Breast epithelium (tissue), 4 donors: Measurements from ENCODE around the gene DNAL1. TPM values are rescaled to one million over a fixed set of nuclear protein-coding genes. Genes with fewer than 3 reads are reported as not detected.

Experiments
- DNase-seq, 2 donors: peaks; one replicate each; pipeline ENCODE4 v3.0.0-alpha.2; 2019; ENCODE audit warnings: low spot score in 2 of 2
- H3K27ac ChIP-seq, 2 donors: fragments of 200-600 bp; sonication (generic) in 1 of 2; one replicate each; pipeline ENCODE4 v1.5.1; 2016 to 2019; ENCODE audit warnings: mild to moderate bottlenecking in 1 of 2
- H3K27me3 ChIP-seq, 2 donors: fragments of 200-600 bp; sonication (generic) in 1 of 2; one replicate each; pipeline versions ENCODE4 v1.5.1 to v1.6.0; 2017 to 2019; ENCODE audit warnings: control low read depth in 1 of 2, mild to moderate bottlenecking in 1 of 2
- H3K36me3 ChIP-seq: fragments of 200-600 bp; one replicate; pipeline ENCODE4 v1.5.1; 2019
- H3K4me1 ChIP-seq, 2 donors: fragments of 200-600 bp; sonication (generic); one replicate each; pipeline ENCODE4 v1.5.1; 2016 to 2019; ENCODE audit warnings: control low read depth in 1 of 2
- H3K4me3 ChIP-seq, 3 donors: fragments of 200-600 bp; sonication (generic); 1 replicate in 2 of 3; 2 replicates in 1 of 3; pipeline ENCODE4 v1.5.1; 2016 to 2019; ENCODE audit warnings: mild to moderate bottlenecking in 3 of 3, moderate library complexity in 2 of 3
- H3K9me3 ChIP-seq, 2 donors: fragments of 200-600 bp; sonication (generic) in 1 of 2; one replicate each; pipeline ENCODE4 v1.5.1; 2016 to 2019; ENCODE audit warnings: control low read depth in 1 of 2
- POLR2A ChIP-seq: fragments of 450-650 bp; IDR thresholded peaks from one replicate; pipeline ENCODE4 v1.6.1; 2016; ENCODE audit warnings: antibody characterized with exemption, mild to moderate bottlenecking, moderate library complexity
- POLR2AphosphoS5 ChIP-seq, 3 donors: sonication (generic); formaldehyde crosslinking; IDR thresholded peaks; one replicate each; pipeline ENCODE4 v1.6.1; 2017; ENCODE audit warnings: antibody characterized with exemption in 3 of 3
- intact Hi-C: fragments of 100-400 bp; cut with DNase I; formaldehyde crosslinking; loops from one replicate; pipeline ENCODE4 v1.15.1; 2023; ENCODE audit warnings: low total_unique reads
- total RNA-seq, 3 donors: library from RNA; depleted of rRNA; stranded (reverse); fragments of >200 nt; gene quantifications; one replicate each; pipeline ENCODE4 v1.1.0, GENCODE V29; 2016
- TF ChIP-seq, protein P1 (sequence below), 3 donors: fragments of 450-650 bp; IDR thresholded peaks; one replicate each; pipeline ENCODE4 v1.5.1; 2016 to 2017; ENCODE audit warnings: antibody characterized with exemption in 3 of 3, mild to moderate bottlenecking in 3 of 3, moderate library complexity in 3 of 3

The DNAL1 gene
- total RNA-seq, 3 donors from 2014 or later = 6.1 to 12.8 (median 10.5) TPM

GRCh38 chr14:73662487-73662943 lies 17.7 kb downstream of the DNAL1 start:
- no peak overlapping the region for H3K4me3 ChIP-seq
- no peaks in the 10 kb centered on the region for H3K4me1 ChIP-seq
- H3K36me3 ChIP-seq = no peaks in the 10 kb centered on the region
- H3K9me3 ChIP-seq = no peaks in the 10 kb centered on the region
- intact Hi-C loops = no loop called here
- no peak for DNase-seq
- H3K27me3 ChIP-seq = no peaks in the 10 kb centered on the region
- H3K27ac ChIP-seq = no peak overlapping the region
- TF ChIP-seq, protein P1, sequence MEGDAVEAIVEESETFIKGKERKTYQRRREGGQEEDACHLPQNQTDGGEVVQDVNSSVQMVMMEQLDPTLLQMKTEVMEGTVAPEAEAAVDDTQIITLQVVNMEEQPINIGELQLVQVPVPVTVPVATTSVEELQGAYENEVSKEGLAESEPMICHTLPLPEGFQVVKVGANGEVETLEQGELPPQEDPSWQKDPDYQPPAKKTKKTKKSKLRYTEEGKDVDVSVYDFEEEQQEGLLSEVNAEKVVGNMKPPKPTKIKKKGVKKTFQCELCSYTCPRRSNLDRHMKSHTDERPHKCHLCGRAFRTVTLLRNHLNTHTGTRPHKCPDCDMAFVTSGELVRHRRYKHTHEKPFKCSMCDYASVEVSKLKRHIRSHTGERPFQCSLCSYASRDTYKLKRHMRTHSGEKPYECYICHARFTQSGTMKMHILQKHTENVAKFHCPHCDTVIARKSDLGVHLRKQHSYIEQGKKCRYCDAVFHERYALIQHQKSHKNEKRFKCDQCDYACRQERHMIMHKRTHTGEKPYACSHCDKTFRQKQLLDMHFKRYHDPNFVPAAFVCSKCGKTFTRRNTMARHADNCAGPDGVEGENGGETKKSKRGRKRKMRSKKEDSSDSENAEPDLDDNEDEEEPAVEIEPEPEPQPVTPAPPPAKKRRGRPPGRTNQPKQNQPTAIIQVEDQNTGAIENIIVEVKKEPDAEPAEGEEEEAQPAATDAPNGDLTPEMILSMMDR (IDR thresholded peaks at IDR 0.05) = no peak
- TF ChIP-seq POLR2A = no peak
- no peak for TF ChIP-seq POLR2AphosphoS5 (IDR thresholded peaks at IDR 0.05)

DNA sequence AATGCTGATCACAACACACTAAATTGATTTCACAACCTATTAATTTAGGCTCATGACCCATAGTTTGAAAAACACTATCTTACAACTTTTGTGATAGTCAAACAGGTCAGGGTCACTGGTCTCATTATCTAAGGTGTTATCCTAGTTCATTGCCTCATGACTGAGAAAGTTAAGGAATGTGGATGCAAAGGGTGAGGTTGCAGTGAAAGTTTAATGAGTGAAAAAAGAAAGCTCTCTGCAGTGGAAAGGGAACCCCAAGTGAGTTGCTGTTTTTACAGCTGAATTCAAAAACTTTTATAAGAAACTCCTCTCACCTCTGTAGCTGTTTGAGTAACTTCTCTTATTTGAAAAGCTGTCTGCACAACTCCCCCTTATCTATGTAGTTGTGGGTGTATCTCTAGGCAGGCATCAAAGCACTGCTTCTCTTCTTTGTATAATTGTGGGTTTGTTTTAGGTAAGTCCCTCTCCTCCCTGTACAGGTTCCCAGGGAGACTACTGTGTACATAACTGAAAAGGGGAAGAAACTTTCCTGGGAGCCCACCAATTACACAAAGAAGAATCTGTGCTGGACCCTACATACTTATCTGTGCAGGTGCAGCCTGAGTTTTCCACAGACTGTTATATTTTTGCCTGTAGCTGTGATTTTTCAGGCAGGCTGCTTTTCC lies 18.9 kb downstream of the DNAL1 start:
- Histone ChIP-seq H3K36me3 (no peaks in the 10 kb centered on the region), H3K4me1 (no peaks in the 10 kb centered on the region), H3K27me3 (no peaks in the 10 kb centered on the region), H3K4me3 (no peak overlapping the region), H3K9me3 (no peaks in the 10 kb centered on the region), H3K27ac (no peak overlapping the region)
- TF ChIP-seq POLR2AphosphoS5 (IDR thresholded peaks at IDR 0.05) (no peak), POLR2A (no peak)
- TF ChIP-seq, protein P1 (IDR thresholded peaks at IDR 0.05) = no peak
- intact Hi-C loops = no loop called here
- no peak for DNase-seq

DNA sequence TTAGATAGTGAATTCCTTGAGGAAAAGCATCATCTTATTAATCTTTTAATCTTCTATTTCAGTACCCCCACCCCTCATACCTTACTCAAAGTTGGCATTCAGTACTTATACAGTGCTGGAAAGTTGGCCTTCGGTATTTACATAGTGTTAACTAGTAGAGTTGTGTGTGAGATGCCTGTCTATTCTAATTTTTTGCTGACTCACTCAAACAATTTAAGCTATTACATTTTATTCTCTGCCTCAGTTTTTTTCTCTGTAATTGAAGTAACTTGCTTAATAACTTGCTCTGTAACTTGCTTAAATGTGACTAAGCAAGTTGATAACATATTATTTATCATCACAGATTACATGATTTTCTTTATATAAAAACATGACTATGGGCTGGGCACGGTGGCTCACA lies 20.3 kb downstream of the DNAL1 start:
- TF ChIP-seq POLR2AphosphoS5 (IDR thresholded peaks at IDR 0.05) (no peak), POLR2A (no peak)
- TF ChIP-seq, protein P1 (IDR thresholded peaks at IDR 0.05) = no peak

GRCh38 chr14:73666583-73666982 lies 21.8 kb downstream of the DNAL1 start:
- H3K27me3 ChIP-seq = no peaks in the 10 kb centered on the region
- no peak overlapping the region for H3K27ac ChIP-seq
- H3K36me3 ChIP-seq = no peaks in the 10 kb centered on the region
- H3K4me3 ChIP-seq = no peak overlapping the region
- DNase-seq = no peak
- TF ChIP-seq POLR2A (no peak), POLR2AphosphoS5 (IDR thresholded peaks at IDR 0.05) (no peak)
- TF ChIP-seq, protein P1 (IDR thresholded peaks at IDR 0.05) = no peak
- intact Hi-C loops = no loop called here
- no peaks in the 10 kb centered on the region for H3K9me3 ChIP-seq
- no peaks in the 10 kb centered on the region for H3K4me1 ChIP-seq

More for the DNA sequence above, 20.3 kb downstream of the DNAL1 start:
- no peak overlapping the region for H3K27ac ChIP-seq
- no peaks in the 10 kb centered on the region for H3K4me1 ChIP-seq
- intact Hi-C loops = no loop called here
- H3K9me3 ChIP-seq = no peaks in the 10 kb centered on the region
- DNase-seq = no peak
- H3K36me3 ChIP-seq = no peaks in the 10 kb centered on the region
- no peak overlapping the region for H3K4me3 ChIP-seq
- H3K27me3 ChIP-seq = no peaks in the 10 kb centered on the region

GRCh38 chr14:73667854-73668253 lies 23.1 kb downstream of the DNAL1 start:
- intact Hi-C loops = no loop called here

More at GRCh38 chr14:73667854-73668253, 23.1 kb downstream of the DNAL1 start:
- TF ChIP-seq POLR2A (no peak), POLR2AphosphoS5 (IDR thresholded peaks at IDR 0.05) (no peak)
- TF ChIP-seq, protein P1 (IDR thresholded peaks at IDR 0.05) = no peak
- Histone ChIP-seq H3K27me3 (no peaks in the 10 kb centered on the region), H3K36me3 (no peaks in the 10 kb centered on the region), H3K27ac (no peak overlapping the region), H3K9me3 (no peaks in the 10 kb centered on the region), H3K4me3 (no peak overlapping the region), H3K4me1 (no peaks in the 10 kb centered on the region)
- no peak for DNase-seq
